Retina (tissue), 1 donor: ENCODE data around the gene STK24.

ENCODE experiments used
- DNase-seq: peaks from one replicate; pipeline ENCODE4 v3.0.0-alpha.2; 2016

The STK24 gene

DNA sequence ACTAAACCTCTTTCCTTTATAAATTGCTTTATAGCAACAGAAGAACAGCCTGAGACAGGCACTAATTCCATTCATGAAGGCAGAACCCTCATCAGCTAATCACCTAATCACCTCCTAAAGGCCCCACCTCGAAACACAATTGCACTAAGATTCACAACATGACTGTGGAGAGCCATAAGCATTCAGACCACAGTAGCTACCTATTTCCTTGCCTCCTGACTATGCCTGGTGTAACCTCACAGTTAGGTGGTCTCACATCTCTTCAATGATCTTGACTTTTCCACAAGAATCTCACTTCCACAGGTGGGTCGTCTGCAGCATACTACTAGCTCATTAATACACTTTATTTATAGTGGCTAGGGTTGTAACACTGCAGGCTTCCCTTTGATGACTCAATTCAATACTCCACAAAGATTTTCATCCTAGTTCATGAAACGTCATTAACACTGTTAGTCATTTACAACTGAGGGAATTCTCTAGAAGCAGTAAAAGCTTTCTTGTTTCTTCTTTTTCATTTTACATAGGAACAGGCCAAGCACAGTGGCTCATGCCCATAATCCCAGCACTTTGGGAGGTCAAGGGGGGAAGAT, 27.1 kb downstream of the STK24 start:
- DNase-seq = no peak

DNA sequence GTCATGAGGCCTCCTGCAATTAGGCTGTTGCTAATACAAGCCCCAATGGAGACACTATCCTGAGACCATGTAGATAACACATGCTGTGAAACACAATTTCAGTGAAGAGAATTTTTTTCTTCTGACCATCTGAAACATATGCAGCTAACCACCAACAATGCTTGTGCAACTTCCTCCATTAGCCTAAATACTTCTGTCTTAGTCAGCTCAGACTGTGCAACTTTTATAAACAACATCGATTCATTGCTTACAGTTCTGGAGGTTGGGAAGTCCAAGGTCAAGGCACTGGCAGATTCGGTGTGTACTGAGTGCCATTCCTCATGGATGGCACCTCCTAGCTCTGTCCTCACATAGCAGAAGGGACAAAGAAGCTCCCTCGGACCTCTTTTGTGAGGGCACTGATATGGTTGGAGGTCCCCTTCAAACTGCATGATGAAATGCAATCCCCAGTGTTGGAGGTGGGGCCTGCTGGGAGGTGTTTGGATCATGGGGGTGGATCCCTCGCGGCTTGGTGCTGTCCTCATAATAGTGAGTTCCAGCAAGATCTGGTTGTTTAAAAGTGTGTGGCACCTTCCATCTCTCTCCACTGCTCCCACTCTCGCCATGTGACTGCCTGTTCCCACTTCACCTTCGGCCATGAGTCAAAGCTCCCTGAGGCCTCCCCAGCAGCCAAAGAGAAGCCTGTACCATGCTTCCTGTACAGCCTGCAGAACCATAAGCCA, 27.7 kb downstream of the STK24 start:
- DNase-seq = no peak

DNA sequence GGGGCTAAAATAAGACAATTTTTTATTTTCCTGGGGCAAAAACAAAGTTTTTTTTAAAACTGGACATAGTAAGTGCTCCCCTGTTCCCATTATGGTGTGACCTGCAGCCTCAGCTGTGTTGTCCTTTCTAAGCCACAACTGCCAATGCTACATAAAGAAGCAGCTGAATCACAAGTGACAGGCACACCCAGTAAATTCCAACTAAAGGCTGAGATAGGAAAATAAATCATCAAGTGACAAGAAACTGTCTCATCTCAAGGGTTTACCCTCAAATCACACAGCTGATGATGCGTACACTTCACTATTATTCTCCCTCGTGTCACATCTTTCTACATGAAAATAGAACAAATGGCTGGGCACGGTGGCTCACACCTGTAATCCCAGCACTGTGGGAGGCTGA, 28.7 kb downstream of the STK24 start:
- DNase-seq = no peak

DNA sequence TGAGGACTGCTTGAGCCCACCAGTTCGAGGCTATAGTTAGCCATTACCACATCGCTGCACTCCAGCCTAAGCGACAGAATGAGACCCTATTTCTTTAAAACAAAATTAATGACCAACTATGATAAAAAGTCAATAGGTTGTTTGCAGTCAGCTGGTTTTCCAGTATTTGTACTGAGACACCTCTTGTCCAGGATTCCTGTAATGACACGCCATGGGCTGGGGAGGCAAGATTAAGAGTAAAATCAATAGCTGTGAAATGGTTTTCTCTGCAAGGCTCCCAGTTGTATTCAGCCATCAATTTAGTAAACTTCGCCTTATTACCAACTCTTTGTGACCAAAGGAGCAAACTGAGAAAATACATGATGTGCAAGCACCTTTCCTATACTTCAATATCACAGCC, 29.5 kb downstream of the STK24 start:
- no peak for DNase-seq

DNA sequence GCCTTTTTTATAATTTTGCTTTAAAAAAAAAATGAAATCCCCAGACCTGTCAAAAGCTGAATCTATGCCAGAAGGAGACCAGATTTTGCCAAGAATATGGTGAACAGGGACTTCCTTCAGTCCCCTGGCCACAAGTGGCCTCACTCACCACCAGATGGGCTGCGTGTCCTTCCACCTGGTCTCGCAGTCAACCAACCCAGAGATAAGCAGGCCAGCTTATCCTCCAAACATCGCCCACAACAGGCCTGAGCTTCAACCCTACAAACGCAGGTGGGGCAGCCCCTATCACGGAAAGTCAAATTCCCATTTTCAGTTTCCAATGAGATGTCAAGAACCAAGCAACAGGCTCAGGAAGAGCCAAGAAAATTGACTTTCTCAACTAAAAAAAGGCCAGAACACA, 30.5 kb downstream of the STK24 start:
- no peak for DNase-seq

DNA sequence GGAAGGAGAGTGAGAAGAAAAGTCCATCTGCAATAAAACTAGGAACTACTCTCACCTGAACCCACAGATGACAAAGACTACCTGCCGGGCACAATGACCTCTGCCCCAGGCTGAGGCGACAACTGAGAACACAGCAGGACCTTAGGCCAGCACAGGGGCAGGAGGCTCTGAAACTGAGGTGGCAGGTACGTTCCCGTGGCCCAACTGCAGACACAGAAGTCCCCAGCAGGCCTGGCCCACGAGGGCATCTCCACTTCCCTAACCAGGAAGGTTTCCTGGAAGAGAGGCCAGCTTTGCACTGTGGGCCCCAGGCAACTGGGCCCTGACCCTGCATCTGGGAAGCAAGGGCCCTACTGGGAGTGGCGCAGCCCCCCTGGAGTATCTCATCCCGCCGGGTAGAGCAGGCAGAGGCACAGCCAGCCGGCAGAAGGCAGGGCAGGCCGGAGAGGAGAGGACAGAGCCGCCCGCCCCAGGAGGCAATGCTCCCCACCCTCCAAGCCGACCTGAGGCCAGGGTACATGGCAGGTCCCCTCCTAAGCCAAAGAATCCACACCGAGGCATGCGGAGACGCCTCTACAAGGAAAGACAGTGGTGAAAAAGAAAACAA, 32.7 kb downstream of the STK24 start:
- no peak for DNase-seq

DNA sequence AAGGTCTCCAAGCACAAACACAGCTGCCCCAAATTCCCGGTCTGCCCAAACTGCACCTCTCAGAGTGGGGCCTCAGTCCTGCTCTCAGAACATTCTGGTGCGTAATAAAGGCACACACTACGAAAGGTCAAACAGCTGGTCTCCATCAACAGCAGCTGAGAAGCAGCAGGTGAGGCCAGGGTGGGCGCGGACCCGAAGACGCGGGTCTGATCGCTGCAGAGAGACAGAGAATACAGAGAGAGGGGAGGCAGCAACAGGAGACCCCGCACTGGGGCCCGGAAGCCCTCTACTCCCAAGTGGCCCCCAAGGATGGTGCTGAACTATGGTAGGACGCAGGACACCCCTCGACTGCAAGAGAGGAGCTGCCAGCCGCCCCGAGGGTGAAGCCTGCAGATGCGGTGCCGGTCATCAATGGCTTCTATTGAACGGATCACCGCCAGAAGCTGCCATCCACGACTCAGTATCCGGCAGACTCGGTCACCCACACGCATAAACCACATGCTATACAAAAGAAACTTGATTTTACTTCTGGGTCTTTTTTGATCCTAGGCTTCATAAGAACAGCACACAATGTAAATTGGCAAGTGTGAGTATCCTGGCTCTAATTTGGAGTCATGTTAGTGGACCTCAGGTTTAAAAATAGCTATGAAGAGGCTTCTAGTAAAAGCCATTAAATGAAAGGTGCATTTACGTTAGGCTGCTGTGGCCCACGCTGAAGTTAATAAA, 33.4 kb downstream of the STK24 start:
- DNase-seq = no peak

DNA sequence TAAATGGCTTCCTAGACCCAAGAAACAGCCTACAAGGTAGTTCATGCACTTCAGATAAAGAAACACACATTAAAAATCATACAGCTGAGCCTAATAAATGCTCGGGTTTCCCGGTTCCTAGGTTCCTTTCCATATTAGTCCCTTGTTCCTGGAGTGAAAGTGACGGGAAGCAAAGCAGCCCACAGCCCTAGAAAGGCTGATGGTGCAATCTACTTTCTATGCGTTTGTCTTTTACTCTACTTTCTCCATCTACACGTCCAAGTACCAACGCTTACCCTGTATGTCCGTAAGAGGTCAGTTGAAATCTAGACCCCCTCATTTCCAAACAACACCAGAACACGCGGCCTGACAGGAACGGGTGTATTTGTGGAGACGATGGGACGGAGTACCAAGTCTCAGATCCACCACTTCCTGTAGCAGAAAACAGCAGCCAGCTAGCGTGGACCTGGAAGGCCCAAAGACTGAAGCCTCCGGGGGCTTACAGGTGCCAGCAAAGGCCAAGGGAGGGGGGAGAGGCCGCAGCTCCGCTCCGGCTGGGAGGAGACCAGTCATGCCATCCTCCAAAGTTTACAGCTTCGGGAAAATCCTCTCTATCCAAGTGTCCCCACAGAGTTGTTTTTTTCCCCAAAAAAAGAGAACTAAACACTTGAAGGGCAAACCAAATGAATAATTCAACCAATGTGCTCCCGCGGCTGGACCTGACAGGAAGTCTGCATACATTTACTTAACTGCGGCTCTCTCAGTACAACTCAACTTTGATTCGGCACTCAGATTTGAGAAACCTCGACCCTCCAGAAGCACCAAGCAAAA, 34.1 kb downstream of the STK24 start:
- DNase-seq = no peak

DNA sequence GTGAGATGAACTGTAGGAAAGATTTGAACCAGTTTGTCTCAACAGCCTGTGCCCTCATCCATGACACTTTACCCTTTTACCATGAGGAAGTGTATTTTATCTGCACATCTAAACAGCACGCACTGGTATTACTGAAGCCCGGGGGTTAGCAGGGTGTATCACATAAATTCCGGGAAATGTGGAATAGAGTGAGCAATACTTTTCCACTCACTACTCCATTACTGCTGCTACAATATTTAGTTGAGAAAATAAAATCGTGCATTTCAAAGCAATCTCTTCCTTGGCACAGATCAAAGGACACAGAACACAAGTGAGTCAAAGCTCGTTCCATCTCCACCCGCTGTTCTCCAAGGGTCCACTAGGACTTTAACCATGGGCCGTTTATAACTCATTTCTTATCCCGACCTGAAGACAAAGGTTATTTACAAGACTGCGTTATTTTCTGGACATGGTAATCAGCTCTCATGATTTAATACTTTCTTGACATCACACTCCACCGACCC, 35.2 kb downstream of the STK24 start:
- no peak for DNase-seq

DNA sequence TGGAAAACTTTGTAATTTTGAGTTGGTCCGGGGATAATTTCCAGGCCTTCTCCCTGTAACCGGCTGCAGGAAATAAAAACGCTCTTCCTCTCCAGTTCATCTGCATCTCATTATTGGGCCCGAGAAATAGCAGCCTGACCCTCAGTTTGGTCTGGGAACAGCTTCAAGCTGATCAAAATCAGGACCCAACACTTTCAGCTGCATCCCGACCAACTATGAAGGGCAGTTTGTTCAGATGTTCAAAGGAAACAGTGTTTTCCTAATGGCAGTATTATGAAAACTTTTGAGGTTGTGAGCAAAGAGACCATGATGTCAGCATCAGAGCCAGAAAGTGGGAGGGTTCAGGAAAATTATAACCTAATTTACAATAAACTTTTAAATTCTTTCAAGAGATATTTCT, 35.7 kb downstream of the STK24 start:
- no peak for DNase-seq

DNA sequence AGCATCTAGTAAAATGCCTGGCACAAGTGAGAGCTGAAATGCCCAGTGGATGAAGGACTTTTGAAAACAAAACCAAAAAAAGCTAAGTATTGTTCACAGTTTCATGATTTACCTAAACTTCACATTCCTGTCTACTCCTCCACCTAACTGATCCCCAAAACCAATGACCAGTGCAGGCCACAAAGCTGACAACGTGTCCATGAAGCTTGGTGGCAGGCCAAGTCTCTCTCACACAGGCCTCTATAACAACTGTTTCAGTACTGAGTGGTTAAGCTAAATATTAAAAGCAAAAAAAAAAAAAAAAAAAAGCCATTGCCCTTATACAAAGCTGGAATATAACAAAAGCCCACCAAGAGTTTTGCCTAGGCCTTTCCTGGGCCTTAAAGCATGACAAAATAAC, 36.4 kb downstream of the STK24 start:
- no peak for DNase-seq

DNA sequence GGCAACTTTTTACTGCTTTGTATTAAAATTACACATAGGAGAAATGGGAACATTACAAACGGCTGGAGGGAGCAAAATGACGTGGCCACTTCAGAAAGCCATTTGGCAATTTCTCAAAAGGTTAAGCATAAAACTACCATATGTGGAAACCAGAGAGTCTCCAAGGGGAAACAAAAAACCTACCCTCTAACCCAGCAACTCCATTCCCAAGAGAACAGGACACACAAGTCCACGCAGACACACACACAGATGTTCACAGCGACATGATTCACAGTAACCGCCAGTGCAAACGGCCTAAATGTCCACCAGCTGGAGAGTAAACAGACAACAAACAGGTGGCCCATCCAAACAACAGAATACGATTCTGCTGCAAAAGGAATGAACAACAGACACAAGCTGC, 37.2 kb downstream of the STK24 start:
- DNase-seq = no peak

DNA sequence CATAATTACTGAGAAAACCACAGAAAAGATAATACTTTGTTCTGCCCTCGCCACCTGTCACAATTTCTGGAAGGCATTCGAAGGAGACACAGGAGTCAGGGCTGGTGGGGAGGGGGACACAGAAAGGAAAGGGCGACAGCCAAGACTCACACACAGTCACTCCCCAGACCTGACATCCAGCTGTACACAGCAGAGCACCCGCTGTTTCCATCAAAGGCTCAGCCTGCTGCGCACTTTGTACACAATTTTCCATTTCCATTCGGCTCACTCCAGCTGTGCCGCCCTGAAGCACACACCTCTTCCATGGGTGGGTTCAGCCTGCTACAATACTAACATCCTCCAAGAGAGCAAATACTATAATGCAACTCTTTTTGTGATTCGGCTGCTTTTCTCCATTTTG, 38.0 kb downstream of the STK24 start:
- DNase-seq = no peak

DNA sequence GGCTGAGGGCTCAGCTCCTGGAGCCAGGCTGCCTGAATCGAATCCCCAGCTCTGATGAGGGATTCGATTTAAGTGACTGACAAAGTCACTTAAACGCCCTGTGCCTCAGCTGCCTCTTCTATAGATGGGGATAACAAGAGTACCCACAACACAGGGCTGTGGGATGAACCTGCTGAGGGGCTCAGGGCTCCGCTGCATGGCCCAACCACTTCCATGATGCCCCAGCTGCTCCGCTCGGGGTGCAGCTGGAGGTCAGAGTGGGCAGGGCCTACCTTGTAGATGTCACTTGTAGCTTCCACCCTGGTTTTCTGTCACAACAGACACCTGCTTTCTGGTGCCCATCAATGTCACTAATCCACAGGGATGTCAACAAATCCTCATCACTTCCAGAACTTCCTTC, 39.2 kb downstream of the STK24 start:
- DNase-seq = no peak

DNA sequence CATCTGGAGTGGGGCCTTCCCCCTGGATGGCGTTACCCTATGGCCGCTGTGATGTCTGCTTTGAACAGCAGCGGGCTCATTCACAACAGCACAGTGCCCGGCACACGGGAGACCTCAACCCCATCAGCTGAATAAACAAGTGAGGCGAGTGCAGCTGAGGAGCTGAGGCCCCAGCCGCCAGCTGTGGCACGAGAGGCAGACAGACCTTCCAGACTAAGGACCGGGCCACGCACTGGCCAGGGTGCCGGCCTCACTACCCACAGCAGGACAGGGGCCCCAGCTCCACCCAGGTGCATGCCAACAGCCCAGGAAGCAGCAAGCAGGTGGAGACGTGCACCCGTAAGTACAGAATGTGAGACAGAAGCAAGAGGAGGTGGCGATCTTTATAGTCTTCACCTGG, 39.6 kb downstream of the STK24 start:
- DNase-seq = no peak

DNA sequence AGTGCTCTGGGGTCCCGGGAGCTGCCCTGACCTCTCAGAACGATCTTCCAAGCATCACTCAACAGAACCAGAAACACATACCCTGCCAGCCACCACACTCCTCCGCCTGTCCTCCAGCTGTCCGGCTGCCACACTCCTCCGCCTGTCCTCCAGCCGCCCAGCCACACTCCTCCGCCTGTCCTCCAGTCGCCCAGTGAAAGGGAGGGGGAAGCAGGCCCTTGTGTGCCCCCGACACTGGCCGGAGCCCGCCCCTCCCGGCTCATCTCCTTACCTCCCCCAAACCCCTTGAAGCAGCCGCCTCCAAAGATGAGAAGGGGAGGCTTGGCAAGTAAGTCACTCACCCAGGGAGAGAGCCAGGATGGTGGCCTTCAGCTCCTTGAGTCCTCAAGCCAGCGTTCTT, 40.2 kb downstream of the STK24 start:
- DNase-seq = no peak

DNA sequence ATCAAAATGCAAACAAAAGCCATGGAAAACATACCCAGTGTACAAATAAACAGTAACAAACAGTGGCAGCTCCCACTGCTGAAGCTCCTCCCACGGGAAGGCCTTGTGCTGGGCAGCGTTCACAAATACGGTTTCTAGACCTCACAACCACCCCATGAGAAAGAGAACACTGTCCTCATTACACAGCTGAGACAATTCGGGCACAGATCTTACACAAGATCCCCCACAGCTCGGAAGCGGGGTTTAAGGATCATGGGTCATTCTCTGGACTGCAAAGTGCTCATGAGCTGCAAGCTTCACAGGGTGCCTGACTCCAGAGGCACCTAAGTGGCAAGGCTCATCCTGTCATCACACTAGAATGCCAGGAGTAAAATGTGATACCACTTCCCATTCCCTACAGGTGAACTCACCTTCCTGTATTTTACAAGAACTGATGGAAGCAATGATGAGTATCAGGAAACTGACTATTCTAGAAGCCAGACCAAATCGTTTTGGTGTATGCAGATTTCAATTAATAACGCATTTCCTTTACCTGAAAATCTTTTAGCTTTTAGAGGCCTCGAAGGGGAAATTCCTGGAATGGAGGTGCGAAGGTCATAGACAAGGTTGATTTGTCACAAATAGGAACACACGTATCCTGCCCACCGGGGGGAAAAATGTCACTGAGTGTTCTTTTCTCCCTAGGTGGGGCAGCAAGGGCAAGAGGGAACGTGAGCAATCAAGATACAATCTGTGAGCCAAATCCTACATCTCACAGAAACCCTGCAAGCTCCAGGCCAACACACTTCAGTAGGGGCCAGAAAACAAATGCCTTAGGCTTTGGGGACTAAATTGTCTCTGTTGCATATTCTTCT, 41.2 kb downstream of the STK24 start:
- DNase-seq = no peak

DNA sequence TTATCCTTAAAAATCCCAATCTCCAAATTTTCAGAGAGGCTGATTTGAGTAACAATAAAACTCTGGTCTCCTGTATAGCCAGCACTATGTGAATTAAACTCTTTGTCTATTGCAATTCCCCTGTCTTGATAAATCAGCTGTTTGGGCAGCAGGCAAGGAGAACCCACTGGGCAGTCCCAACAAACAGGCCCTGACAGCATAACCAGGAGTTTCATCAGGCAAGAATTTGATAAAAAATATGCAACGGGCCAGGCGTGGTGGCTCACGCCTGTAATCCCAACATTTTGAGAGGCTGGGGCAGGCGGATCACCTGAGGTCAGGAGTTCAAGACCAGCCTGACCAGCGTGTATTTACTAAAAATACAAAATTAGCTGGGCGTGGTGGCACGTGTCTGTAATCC, 42.1 kb downstream of the STK24 start:
- no peak for DNase-seq

DNA sequence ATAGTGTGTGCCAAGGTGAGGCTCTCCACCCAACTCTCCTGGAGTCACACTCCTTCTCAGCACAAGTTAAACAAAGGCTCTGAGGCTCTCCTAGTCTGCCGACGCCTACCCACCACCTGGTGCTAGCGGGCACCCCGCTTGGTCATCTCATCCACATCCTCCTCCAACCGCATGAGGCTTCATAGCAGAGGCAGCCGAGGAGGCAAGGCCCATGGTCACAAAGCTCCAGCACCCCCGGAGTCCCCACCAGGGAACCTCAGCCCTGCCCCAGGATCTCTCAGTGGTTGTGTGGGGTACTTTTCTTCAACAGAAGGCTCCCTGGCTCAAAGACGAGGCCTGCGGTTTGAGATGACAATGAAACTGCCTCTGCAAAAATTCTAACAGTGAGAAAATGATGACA, 43.0 kb downstream of the STK24 start:
- no peak for DNase-seq

DNA sequence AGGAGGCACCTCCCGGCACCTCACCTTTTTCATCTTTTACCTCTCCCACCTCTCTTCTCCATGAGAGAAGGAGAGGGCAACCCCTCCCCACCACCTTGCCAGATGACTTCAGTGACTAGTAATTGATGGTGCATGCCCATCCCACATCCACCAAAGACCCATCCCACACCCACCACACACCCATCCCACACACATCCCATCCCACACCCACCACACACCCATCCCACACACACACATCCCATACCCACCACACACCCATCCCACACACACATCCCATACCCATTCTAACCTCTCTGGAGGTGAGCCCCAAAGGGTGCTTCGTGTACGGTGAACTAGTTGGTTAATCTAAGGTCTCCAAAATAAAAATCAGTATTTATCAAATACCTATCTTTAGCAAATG, 44.7 kb downstream of the STK24 start:
- no peak for DNase-seq

DNA sequence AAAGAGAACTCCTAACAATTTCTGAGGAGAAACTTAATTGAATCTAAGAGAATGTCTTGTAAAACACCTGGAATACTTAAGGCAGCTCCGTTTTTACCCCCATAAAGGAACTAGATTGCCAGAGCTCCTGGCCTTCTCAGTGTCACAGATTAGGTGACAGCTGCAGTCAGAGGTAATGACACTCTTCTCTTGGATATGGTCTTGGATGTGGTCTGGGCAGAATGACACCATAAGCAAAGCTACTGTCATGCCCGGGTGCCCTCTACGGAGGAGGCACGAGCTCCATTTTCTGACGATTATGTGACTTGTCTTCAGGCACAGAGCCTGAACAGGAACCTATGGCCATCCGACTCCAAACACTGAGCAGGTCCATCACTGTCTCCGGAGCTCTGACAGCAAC, 46.7 kb downstream of the STK24 start:
- no peak for DNase-seq

DNA sequence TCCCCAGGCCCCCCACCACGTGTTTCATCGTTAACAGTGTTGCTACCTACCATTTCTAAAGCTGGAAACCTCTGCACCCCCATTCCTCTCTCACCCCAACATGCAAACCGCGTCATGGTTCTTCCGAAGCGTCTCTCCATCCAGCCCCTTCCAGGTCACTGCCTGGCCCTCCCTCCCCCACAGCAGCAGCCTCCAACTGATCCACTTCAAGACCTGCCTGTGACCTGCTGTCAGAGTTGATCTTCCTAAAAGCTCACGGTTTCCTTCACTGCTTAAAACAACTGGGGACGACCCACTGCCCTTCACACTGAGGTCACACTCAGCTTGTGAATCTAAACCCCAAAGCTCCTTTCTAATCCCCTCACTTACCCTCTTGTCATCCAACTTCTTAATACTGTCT, 47.7 kb downstream of the STK24 start:
- no peak for DNase-seq
